ENCODE data around the gene POC1A.
"Not testable (repeated sequence)": the region's sequence is repeated elsewhere in the genome, so short reads cannot be mapped to it uniquely, and the experiment has no call there.

Gene POC1A

DNA sequence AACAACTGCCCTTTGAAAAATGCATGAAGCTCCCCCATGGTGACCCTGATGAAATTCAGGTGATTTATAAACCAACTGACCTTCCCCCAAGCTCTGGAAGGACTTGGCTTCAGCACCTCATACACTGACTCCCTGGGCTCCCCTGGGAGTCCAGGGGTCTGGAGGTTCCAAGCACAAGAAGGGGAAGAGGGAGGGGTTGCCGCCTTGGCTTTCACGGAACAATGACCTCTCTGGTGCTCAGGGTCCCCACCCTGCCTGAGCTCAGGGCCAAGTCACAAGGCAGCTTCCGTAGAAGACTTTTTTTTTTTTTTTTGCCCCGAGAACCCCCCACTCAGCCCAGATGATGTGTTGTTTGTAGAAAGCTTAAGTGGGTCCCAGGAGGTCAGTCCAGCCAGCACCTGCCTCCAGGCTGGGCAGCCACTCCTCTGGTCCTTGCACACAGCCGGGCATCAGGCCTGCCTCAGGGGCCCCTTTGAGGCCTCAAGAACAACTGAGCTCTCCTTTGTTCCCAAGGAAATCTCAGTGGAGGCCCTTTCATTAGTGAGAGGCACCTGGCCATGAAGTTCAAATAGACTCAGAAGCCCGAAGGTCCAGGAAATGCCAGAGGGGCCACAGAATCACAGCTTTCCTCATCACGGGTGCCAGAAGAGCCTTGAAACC, 29.7 kb upstream of the POC1A start:
- DNase-seq: no peak

DNA sequence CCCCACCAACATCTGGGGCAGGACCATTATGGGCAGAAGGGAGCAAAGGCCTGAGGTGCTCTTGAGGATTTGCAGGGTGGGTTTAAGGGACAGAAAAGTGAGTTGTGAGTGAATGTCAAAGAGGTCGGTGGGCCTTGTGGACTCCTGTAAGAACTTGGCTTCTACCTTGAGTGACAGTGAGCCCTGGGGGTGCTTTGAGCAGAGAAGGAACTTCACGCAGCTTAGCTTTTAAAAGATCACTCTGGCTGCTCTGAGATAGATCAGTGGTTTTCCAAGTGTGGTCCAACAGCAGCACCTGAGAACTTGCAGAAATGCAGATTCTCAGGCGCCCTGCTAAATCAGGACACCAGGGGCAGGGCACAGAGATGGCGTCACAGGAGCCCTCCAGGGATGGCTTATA, 28.5 kb upstream of the POC1A start:
- DNase-seq: no peak

DNA sequence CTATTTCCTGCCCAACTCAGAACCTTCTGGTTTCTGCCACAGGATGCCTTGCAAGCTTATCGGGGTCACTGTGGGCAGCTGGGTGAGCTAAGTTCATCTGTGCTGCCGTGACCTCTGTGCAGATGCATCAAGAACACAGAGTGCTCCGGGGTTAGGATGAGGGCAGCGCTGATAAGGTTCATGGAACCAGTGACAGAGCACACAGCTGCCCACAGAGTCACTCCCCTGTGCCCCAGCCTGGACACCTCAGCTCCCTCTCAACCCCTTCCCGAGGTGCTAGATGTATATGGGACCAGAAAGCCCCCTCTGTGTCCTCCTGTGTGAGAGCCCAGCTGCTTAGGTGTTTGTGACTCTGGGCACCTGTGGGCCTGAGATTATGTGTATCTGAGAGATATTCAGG, 28.0 kb upstream of the POC1A start:
- DNase-seq: no peak

DNA sequence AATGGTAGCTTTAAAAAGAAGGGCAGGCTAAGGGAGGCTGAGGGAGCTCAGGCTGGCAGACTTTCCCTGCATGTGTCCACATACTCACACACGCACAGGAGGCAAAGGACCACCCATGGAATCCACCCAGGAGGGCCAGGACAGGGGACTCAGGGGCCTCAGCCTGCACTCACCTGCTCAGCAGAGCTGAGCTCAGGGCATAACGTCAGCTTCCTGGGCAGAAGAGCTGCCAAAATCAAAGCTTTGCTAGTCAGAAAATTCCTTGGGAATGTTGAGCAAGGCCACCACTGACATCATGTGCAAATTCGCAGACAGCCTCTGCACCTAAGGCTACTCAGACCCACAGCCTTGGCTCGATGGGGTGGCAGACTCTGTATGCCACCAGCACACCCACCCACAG, 27.3 kb upstream of the POC1A start:
- no peak for DNase-seq

DNA sequence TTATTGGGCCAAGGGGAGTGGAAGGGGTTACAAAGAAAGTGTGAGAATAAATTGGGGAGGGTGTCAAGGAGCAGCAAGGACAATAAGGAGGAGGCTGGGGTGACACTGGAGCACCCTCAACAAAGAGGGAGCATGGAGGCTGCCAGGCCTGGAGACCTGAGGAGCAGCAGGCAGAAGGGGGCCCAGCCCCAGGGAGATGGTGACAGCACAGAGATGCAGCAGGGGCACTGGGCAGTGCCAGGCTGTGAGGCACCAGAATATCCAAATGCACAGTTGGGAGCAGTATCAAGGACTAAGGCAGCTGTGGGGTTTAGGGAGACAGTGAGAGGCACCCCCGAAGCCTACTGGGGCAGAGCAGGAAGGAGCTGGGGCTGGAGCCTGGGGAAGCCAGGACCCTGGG, 24.3 kb upstream of the POC1A start:
- no peak for DNase-seq

DNA sequence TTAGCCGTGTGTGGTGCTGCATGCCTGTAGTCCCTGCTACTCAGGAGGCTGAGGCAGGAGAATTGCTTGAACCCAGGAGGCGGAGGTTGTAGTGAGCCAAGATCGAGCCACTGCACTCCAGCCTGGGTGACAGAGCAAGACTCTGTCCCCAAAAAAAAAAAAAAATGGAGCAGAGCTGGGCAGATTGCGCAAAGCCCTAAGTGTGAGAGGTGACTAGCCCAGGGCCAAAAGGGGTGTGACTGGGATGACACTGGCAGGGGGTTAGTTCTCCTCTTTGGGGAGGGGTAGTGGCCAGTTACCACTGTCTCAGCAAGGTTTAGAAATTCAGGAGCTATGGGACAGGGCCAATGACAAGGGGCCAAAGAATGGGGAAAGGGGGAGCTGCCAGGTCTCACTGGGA, 23.9 kb upstream of the POC1A start:
- DNase-seq: not testable (repeated sequence)

DNA sequence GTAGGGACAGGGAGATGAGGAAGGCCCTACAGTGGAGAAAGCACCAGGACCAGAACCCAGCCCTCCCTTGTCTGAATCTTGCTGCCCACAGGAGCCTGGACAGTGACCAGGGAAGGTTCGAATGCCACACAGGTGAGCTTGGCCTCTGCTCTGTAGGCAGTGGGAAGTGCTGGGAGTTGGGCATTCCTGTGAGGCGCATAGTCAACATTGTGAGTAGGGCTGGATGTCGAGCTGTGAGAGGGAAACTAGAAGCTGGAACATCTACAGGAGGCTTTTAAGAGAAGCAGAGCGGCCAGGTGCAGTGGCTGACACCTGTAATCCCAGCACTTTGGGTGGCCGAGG, 23.4 kb upstream of the POC1A start:
- no peak for DNase-seq

DNA sequence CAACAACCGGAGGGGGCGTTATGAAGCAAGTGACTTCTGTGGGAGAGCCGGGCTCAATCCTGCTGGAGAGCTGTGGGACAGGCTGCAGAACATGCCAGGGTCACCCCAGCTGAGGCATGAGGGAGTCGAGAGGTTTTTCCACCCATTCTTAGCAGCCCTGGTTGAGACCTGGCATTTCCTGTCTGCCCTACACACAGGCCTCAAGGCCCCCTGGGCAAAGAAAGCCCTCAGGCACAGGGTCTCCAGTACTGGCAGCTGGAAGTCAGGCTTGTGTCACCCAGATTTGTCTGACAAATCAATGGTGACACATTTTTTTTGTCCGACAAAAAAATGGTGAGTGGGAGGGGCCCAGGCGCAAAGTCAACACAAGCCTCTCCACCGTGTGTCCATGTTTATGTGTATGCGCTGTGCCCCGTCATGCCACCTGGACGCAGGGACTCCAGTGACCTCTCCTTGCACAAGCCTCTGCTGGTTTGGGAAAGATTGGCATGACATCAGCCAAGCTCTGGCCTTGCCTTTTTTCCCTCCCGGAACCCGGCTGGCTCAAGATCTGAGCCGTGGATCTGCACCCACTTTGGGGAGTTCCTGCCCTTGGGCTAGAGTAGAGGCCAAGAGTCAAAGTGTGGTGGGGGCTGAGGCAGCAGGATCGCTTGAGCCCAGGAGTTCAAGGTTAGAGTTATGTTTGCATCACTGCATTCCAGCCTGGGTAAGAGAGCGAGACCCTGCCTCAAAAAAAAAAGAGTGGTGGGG, 22.9 kb upstream of the POC1A start:
- DNase-seq: no peak

DNA sequence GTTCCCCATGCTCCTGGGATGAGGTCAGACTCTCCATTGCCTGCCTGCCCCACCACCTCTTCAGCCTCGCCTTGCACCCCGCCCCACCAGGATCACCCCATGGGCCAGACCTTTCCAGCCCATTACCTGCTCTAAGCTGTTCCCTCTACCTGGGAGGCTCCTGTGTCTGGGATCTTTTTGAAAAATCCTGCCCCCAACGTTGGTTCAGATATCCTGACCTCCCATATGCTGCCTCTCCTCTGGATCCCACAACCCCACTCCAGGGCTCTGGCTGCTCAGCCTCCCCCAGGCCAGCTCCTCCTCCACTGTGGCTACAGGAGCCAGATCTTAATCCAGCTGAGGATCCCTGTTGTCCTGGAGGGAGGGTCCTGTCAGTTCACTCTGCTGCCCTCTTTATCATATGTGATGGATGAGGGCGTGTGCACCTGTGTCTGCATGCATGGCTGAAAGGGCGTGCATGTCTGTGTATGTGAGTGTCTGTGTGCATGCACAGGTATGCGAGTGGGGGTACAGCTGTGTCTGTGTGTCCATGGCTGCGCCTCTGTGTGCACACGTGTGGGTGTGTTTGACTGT, 22.0 kb upstream of the POC1A start:
- no peak for DNase-seq

DNA sequence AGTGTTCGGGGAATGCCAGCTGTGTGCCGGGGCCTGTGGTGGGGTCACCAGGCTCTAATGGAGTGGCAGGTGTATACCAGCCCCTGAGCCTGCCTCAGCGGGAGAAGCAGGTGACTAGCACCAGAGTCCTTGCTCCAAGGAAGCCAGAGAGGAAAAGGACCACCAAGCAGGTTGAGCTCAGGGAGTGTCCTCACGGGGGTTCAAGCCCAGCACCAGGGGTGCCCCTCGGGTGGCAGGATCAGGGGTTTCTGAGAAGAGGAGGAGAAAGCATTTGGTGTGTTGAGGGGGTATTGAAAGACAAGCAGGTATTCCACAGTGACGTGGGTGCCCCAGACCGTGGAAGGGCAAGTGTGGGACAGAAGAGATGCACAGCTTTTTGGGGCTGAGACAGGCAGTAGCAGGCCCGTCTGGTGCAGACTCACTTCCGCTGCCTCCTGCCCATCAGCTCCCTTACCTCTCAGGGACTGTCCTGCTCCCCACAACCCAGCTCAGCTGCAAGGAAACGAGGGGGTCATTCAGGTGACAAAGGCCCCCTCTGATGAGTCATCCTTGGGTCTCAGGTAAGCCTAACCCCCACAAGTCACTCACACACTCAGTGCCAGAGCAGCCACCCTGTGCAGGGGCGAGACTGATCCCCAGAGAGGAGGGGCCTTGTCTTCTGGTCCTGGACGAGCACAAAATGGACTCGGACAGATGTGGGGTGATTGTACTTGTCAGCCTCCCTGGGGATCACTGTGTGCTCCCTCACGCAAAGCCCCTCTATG, 21.4 kb upstream of the POC1A start:
- DNase-seq: no peak

DNA sequence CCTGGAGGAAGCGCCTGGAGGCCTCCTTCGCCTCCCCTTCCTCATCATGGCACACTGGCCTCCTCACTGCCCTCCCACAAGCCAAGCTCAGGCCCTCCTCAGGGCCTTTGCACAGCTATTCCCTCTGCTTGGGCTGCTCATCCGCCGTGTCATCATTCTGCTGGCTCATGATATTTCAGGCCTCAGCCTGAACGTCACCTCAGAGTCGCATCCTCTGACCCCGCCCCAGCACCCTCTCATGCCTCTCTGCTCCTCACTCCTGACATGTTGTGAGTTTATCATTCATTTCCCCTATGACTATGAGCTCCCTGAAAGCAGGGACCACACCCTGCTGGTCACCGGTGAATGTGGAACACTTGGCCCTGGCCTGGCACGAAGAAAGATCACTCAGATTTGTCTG, 20.7 kb upstream of the POC1A start:
- DNase-seq: no peak

DNA sequence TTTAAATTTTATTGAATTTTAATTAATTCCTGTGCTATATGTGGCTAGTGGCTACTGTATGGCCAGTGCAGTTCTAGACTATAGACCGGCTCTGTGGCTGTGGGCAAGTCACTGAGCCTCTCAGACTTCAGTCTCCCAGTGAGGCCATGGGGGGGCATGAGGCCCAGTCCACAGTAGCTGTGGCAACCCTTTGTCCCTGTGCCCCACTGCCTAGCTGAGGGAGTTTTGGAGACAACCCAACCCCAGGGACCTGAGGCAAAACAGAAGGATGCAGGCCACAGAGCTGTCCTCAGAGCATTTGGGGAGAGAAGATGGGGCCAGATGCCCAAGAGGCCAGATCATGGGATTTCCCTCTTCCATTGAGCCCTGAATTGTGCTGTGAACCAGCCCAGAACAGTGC, 18.9 kb upstream of the POC1A start:
- no peak for DNase-seq

DNA sequence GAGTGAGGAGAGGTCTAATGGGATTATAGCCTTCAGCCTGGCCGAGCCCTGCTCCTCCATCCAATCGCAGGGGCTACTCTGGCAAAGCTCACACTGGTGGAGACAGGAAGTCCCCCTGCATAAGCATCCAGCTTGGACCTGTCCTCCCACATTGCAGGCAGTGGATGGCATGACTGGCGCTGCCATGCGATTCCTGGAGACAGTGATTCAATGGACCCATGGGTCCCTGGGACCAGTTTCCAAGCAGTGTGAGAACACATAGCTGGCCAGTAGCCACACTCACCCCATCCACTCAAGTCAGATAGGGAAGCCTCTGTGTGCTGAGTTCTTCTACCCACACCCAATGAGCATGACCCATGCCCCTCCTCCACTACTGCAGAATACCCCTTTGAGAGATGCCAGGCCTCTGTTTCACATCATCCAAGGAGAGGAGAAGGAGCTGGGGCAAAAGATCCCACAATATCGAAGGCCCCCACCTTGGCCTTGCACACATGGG, 18.1 kb upstream of the POC1A start:
- no peak for DNase-seq

DNA sequence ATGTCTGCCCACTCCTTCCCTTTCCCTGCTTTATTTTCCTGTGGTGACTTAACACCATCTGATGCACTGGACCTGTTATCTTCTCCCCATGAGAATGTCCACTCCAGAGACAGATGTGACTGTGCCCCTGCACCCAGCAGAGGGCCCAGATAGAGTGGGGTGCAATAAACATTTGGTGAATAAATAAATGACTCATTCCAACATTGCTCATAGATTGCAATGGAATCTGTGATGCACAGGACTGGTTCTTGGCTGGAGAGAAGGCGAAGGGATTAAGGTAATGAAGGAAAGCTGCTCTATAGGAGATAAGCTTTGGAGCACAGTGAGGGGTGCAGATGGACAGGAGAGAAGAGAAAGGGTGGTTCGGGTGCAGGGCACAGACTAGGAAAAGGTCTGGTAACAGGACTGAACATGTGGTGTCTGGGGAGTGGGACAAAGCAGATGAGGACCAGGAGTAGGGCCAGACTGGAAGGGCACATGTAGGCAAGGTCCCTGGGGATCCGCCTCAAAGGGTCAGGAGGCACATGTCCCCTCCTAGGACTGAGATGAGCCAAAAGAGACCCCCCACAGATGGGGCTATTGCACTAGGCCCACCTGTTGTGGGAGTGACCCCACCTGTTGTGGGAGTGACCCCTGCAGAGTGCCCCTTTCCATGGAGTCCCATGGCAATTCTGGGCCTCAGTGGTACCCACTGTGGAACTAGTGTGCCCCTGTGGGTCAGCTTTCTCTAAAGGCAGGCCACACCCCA, 17.5 kb upstream of the POC1A start:
- no peak for DNase-seq

DNA sequence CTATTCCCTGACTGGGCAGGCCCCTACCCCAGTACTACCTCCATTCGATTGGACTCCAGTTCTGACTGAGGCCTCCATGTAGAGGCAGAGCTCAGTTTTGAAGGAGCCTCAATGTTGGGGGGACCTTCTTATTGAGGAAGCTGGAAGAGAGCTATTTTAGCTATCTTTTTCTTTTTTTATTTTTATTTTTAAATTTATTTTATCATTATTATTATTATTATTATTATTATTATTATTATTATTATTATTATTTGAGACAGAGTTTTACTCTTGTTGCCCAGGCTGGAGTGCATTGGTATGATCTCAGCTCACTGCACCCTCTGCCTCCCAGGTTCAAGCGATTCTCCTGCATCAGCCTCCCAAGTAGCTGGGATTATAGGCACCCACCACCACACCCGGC, 16.0 kb upstream of the POC1A start:
- DNase-seq: not testable (repeated sequence)

DNA sequence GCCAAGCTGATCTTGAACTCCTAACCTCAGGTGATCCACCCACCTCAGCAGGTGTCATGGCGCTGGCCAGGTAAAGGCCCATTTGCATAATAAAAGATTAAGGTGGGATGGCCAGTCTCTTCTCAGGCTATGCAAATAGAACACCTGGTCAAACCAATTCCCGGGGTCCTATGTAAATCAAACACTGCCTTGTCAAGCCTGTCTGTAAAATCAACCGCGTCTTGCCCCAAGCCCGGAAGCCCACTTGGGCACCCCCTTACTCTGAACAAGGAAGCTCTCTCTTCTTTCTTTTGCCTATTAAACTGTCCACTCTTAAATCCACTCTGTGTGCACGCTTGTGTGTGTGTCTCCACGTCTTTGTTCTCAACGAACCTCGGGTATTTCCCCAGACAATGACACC, 13.0 kb upstream of the POC1A start:
- no peak for DNase-seq

DNA sequence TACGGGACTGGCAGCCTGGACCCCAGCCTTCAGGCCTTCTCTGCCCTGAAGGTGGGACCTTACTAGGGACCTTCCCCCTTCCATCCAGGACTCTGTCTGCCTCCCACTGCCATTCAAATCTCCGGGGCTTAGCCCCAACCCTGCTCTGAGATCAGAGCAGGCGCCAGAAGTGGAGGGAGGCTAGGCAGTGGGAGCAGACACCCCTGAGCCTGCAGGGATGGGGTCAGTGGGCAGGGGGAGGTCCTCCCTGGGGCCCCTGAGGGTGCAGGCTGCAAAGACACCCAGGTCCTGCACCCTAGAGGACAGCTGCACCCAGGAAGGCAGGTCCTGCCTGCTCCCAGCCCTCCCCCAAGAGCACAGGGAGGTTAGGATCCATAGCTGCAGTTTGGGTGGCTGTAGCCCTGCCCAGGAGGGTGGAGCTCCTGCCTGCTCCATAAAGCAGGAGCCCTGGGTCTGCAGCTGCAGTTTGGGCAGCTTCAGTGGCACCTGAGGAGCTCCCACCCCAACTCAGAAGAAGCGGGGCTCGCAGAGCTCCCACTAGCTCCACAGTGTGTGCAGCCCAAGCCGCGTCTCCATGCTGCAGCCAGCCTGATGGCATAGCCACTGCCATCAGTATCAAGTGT, 8.1 kb upstream of the POC1A start:
- DNase-seq: no peak

DNA sequence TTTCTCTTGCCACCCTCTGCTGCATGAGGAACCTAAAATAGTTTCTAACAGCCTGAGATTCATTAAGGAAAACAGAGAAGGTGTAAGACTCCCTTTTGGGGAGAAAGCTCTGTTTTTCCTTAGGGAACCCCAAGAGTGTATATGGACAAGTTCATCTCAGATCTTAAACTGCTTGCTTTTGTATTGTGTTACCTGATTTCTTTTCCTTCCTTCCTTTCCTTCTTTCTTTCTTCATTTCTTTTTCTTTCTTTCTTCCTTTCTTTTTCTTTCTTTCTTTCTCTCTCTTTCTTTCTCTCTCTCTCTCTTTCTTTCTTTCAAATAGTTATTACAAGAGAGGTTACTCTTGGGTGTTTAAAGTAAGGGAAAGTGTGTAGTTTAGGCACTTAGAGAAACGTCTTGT, 5.3 kb upstream of the POC1A start:
- no peak for DNase-seq

DNA sequence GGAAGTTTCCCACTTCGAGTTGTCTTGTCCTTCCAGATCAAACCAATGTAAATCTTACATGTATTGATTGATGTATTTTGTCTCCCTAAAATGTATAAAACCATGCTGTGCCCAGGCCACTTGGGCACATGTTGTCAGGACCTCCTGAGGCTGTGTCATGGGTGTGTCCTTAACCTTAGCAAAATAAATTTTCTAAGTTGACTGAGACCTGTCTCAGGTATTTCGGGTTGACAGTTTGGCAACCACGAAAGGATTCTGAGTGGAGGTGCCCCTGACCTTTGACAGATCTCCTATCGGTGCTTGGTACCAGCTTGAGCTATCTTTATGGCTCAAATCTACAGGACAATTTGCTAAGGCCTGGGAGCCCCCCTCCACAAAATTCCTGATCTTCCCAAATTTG, 1.7 kb upstream of the POC1A start:
- no peak for DNase-seq

DNA sequence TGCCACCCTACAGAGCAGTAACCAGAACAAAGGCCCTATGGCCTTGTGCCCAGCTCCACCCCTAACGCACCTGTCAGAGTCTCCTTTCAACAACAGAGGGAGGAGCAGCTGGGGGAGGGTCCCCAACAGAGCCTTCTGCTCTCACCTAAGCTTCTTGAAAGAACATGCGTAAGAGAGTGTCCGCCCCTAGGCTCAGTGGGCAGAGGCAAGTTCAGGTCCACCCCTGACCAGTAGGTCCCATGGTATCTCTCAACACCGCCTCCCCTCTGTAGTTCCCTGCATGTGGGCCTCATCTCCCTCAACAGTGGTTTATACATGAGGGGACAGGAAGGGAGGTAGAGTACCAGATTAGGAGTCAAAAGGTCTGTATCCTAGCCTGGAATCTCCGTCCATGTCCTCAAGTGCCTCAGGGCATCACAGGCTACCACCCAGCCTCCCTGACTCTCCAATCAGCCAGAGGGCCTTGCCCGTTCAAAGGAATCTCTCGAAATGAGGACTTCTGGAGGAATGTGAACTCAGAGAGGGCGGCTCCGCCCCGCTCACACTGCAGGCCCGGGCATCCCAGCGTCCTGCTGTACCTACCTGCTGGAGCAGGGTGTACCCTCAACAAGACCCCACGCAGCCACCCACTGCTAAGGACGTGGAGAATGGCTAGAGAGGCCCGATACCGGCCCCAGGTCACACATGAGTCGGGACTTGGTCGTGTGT, 680 bp downstream of the POC1A start:
- peak; percentile 24 for DNase-seq

DNA sequence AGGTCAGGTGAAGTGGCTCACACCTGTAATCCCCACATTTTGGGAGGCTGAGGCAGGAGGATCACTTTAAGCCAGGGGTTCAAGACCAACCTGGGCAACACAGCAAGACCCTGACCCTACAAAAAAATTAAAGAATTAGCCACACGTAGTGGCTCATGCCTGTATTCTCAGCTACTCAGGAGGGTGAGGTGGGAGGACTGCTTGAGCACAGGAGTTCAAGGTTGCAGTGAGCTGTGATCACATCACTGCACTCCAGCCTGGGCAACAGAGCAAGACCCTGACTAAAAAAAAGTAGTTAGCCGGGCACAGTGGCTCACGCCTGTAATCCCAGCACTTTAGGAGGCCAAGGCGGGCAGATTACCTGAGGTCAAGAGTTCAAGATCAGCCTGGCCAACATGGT, 2.2 kb downstream of the POC1A start:
- not testable (repeated sequence) for DNase-seq

DNA sequence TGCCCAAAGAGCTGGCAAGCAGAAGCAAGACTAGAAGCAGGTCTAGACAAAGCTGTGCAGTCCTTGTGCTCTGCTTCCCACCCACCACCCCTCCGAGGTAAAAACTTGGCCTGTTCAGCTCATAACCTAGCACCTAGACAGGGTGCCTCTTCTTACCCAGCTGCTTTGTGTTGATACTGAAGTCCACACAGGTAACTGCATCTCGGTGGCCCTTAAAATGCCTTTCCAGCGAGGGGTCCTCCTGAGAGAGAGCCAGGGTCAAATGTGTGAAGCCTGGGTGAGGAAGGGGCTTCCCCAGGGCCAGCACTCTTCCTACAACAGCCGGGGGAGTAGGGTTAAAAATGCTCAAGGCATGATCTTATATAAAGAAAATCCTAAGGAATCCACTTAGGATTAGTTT, 3.4 kb downstream of the POC1A start:
- no peak for DNase-seq
